SK-N-SH (cell line): ENCODE results near the gene CAMK2N1. TPM values are rescaled to one million over a fixed set of nuclear protein-coding genes. Genes with fewer than 3 reads are reported as not detected.

Source experiments
- CTCF ChIA-PET: fragments of 300-600, 350-600 bp; formaldehyde crosslinking; extraction: SDS; loops from one replicate; lab custom pipeline; 2021; lab: Yijun Ruan, JAX
- POLR2A ChIA-PET: fragments of 350-600 bp; sonication (Branson Sonifier 250); formaldehyde crosslinking; extraction: SDS; loops from one replicate; lab custom pipeline; 2020; ENCODE audit warnings: antibody characterized with exemption, inconsistent platforms; lab: Yijun Ruan, JAX
- DNase-seq: peaks from one replicate; pipeline ENCODE4 v3.0.0; 2012
- H2AFZ ChIP-seq: fragments of 200-600 bp; sonication (generic); 2 replicates; pipeline ENCODE4 v1.8.1; 2016; ENCODE audit warnings: antibody characterized with exemption, mild to moderate bottlenecking, low read depth
- H3F3A ChIP-seq: fragments of 200-600 bp; sonication (generic); replicated peaks from 2 replicates; pipeline ENCODE3; 2016; ENCODE audit warnings: antibody characterized with exemption, mild to moderate bottlenecking; ENCODE audit not compliant: insufficient read depth
- H3K27ac ChIP-seq, 2 experiments: fragments of 200-500 bp in 1 of 2; fragments of 200-600 bp in 1 of 2; sonication (Bioruptor generic) in 1 of 2; sonication (generic), shearing (Covaris generic) in 1 of 2; 2 replicates each; pipeline versions ENCODE4 v1.5.1 to v1.6.1; 2014 to 2016; ENCODE audit warnings: low read depth in 2 of 2, inconsistent platforms in 1 of 2, low read length in 1 of 2, mild to moderate bottlenecking in 1 of 2, mixed read lengths in 1 of 2
- H3K27me3 ChIP-seq: fragments of 200-600 bp; sonication (generic), shearing (Covaris generic); 2 replicates; pipeline ENCODE4 v1.6.1; 2016; ENCODE audit warnings: mixed run types; ENCODE audit not compliant: insufficient read depth
- H3K36me3 ChIP-seq, 2 experiments: fragments of 200-500 bp in 1 of 2; fragments of 200-600 bp in 1 of 2; sonication (Bioruptor generic) in 1 of 2; sonication (generic) in 1 of 2; replicated peaks in 1 of 2; 2 replicates each; pipeline versions ENCODE3 to v1.5.1; 2014 to 2016; ENCODE audit warnings: low read length in 1 of 2, mild to moderate bottlenecking in 1 of 2; ENCODE audit not compliant: insufficient read depth in 2 of 2, control insufficient read depth in 1 of 2
- H3K4me1 ChIP-seq, 2 experiments: fragments of 200-500 bp in 1 of 2; fragments of 200-600 bp in 1 of 2; sonication (Bioruptor generic) in 1 of 2; sonication (generic), shearing (Covaris generic) in 1 of 2; 2 replicates each; pipeline versions ENCODE4 v1.5.1 to v1.6.1; 2014 to 2016; ENCODE audit warnings: low read depth in 1 of 2, low read length in 1 of 2, mixed run types in 1 of 2; ENCODE audit not compliant: insufficient read depth in 2 of 2, control insufficient read depth in 1 of 2
- H3K4me2 ChIP-seq: fragments of 200-600 bp; sonication (generic), shearing (Covaris generic); 2 replicates; pipeline ENCODE4 v1.6.1; 2017; ENCODE audit warnings: mixed run types
- H3K4me3 ChIP-seq, 2 experiments: fragments of 200-500 bp in 1 of 2; fragments of 200-600 bp in 1 of 2; sonication (Bioruptor generic) in 1 of 2; sonication (generic), shearing (Covaris generic) in 1 of 2; 2 replicates each; pipeline versions ENCODE4 v1.5.1 to v1.8.1; 2014 to 2016; ENCODE audit warnings: low read depth in 2 of 2, inconsistent platforms in 1 of 2, low read length in 1 of 2, mild to moderate bottlenecking in 1 of 2, mixed read lengths in 1 of 2, moderate library complexity in 1 of 2
- H3K79me2 ChIP-seq: fragments of 200-600 bp; sonication (generic); 2 replicates; pipeline ENCODE4 v1.8.1; 2017; ENCODE audit warnings: mild to moderate bottlenecking; ENCODE audit not compliant: insufficient read depth
- H3K9ac ChIP-seq: fragments of 200-600 bp; sonication (generic); 2 replicates; pipeline ENCODE4 v1.6.1; 2017; ENCODE audit warnings: mixed run types
- H3K9me2 ChIP-seq: fragments of 200-600 bp; sonication (generic); 2 replicates; pipeline ENCODE4 v1.6.1; 2017; ENCODE audit warnings: mixed run types
- H3K9me3 ChIP-seq: fragments of 200-600 bp; sonication (generic); 2 replicates; pipeline ENCODE4 v1.6.1; 2017; ENCODE audit warnings: mixed run types, mild to moderate bottlenecking, moderate library complexity
- H4K20me1 ChIP-seq: fragments of 200-600 bp; sonication (generic); 2 replicates; pipeline ENCODE4 v1.6.1; 2017; ENCODE audit warnings: mild to moderate bottlenecking, mixed run types; ENCODE audit not compliant: insufficient read depth
- CHD2 ChIP-seq: fragments of 150-350 bp; IDR thresholded peaks from 2 replicates; pipeline ENCODE4 v1.6.1; 2018; ENCODE audit warnings: low read length; ENCODE audit not compliant: partially characterized antibody
- ELF1 ChIP-seq: IDR thresholded peaks from 2 replicates; pipeline ENCODE4 v1.4.0; 2012
- EZH2phosphoT487 ChIP-seq: fragments of 200-600 bp; sonication (generic); IDR thresholded peaks from 2 replicates; pipeline ENCODE4 v1.6.1; 2017; ENCODE audit warnings: low read depth, mixed run types, mild to moderate bottlenecking, antibody characterized with exemption, moderate library complexity, borderline replicate concordance
- FOXJ3 ChIP-seq: sonication (generic); formaldehyde crosslinking; IDR thresholded peaks from 2 replicates; pipeline ENCODE4 v1.5.1; 2020; ENCODE audit warnings: mild to moderate bottlenecking, missing genetic modification reagents
- FOXM1 ChIP-seq: IDR thresholded peaks from 2 replicates; pipeline ENCODE4 v1.4.0; 2012; ENCODE audit warnings: low read depth, mild to moderate bottlenecking
- GABPA ChIP-seq: IDR thresholded peaks from 2 replicates; pipeline ENCODE4 v1.4.0; 2012; ENCODE audit warnings: low read depth, mild to moderate bottlenecking
- GATA2 ChIP-seq: sonication (generic); formaldehyde crosslinking; IDR thresholded peaks from 2 replicates; pipeline ENCODE4 v1.5.0; 2020; ENCODE audit warnings: mild to moderate bottlenecking, missing genetic modification reagents
- JUND ChIP-seq: IDR thresholded peaks from 2 replicates; pipeline ENCODE4 v1.4.0; 2012
- MAX ChIP-seq: IDR thresholded peaks from 2 replicates; pipeline ENCODE4 v1.4.0; 2012; ENCODE audit warnings: low read depth
- MEF2A ChIP-seq: IDR thresholded peaks from 2 replicates; pipeline ENCODE4 v1.4.0; 2012; ENCODE audit warnings: low read depth, borderline replicate concordance
- NFIC ChIP-seq: IDR thresholded peaks from 2 replicates; pipeline ENCODE4 v1.4.0; 2012; ENCODE audit warnings: borderline replicate concordance
- POLR2AphosphoS5 ChIP-seq: IDR thresholded peaks from 2 replicates; pipeline ENCODE4 v1.6.1; 2012; ENCODE audit warnings: low read depth, low read length
- RAD21 ChIP-seq: IDR thresholded peaks from 2 replicates; pipeline ENCODE4 v1.6.1; 2012; ENCODE audit warnings: mild to moderate bottlenecking, low read length
- RCOR1 ChIP-seq: fragments of 150-350 bp; IDR thresholded peaks from 2 replicates; pipeline ENCODE4 v1.6.1; 2017; ENCODE audit warnings: antibody characterized with exemption, low read length
- REST ChIP-seq: IDR thresholded peaks from 2 replicates; pipeline ENCODE4 v1.6.1; 2012; ENCODE audit warnings: mild to moderate bottlenecking, low read depth, low read length, moderate library complexity
- RFX5 ChIP-seq: IDR thresholded peaks from 2 replicates; pipeline ENCODE4 v1.6.1; 2012; ENCODE audit warnings: mild to moderate bottlenecking, improper control_type of control experiment, low read length
- RXRA ChIP-seq: IDR thresholded peaks from 2 replicates; pipeline ENCODE4 v1.4.0; 2012; ENCODE audit warnings: low read depth, mild to moderate bottlenecking, borderline replicate concordance
- SIN3A ChIP-seq: IDR thresholded peaks from 2 replicates; pipeline ENCODE4 v1.6.1; 2012; ENCODE audit warnings: low read depth, mild to moderate bottlenecking, low read length, moderate library complexity, borderline replicate concordance
- TAF1 ChIP-seq: IDR thresholded peaks from 2 replicates; pipeline ENCODE4 v1.6.1; 2012; ENCODE audit warnings: low read depth, mild to moderate bottlenecking, low read length, moderate library complexity, borderline replicate concordance
- TEAD4 ChIP-seq: IDR thresholded peaks from 2 replicates; pipeline ENCODE4 v1.4.0; 2012; ENCODE audit warnings: mild to moderate bottlenecking, borderline replicate concordance; ENCODE audit not compliant: insufficient read depth
- USF1 ChIP-seq: IDR thresholded peaks from 2 replicates; pipeline ENCODE4 v1.4.0; 2012; ENCODE audit warnings: low read depth, borderline replicate concordance
- WGBS: methylation state at CpG from one replicate; pipeline ENCODE4 v1.1.6; 2017; ENCODE audit warnings: low lambda C conversion rate; 5-methylcytosine and 5-hydroxymethylcytosine counted together
- polyA plus RNA-seq, 3 experiments: library from polyadenylated mRNA; depleted of rRNA; stranded (reverse); fragments of >200 nt; gene quantifications; 2 replicates each; pipeline ENCODE4 v1.2.3, GENCODE V29; 2012

The CAMK2N1 gene
- polyA plus RNA-seq, 1 of the 3 experiments (the other 2 are of a cell fraction): 5.3 TPM

- no peaks in the 10 kb centered on the region for H3K79me2 ChIP-seq
- no peaks in the 10 kb centered on the region for H3K9me2 ChIP-seq
- peaks cover 0 to 3% of the 10 kb centered on the region in 2 experiments; a peak in 1 of 4 replicates for H3K4me1 ChIP-seq
- H3K27me3 ChIP-seq: no peaks in the 10 kb centered on the region; the same call in 1 of the 2 replicates
- WGBS: 40% methylated on average over 3 of the region's 3 CpGs
- POLR2A ChIA-PET: no interaction called here
- TF ChIP-seq USF1 (no peak), NFIC (no peak), CHD2 (no peak), MAX (no peak), POLR2AphosphoS5 (no peak), TEAD4 (no peak), MEF2A (no peak), RAD21 (no peak), GATA2 (CRISPR knock-in tag) (no peak), RFX5 (no peak), SIN3A (no peak), RXRA (no peak), ELF1 (no peak), TAF1 (no peak), FOXM1 (no peak), EZH2phosphoT487 (no peak)
- no peak for DNase-seq
- no peak overlapping the region for H3K4me2 ChIP-seq
- H3K27ac ChIP-seq: no peak overlapping the region
- no peaks in the 10 kb centered on the region for H3K9me3 ChIP-seq
- CTCF ChIA-PET: interaction anchor here (1.0 to 1.9 kb wide), 3 partner anchors 11 to 250 kb away, joined by 3 to 4 read pairs (median 3); no protein-coding TSS in a partner anchor
- H3K36me3 ChIP-seq: no peaks in the 10 kb centered on the region
- H4K20me1 ChIP-seq: no peaks in the 10 kb centered on the region
- no peak overlapping the region for H3K9ac ChIP-seq
- no peaks in the 10 kb centered on the region for H3F3A ChIP-seq
- H2AFZ ChIP-seq: no peak overlapping the region
- no peak overlapping the region for H3K4me3 ChIP-seq
These were observed 23.6 kb downstream of the CAMK2N1 start for GRCh38 chr1:20462397-20462796.

- Histone ChIP-seq H3K4me2 (no peak overlapping the region), H4K20me1 (no peaks in the 10 kb centered on the region), H3K9me2 (no peaks in the 10 kb centered on the region), H3K79me2 (no peaks in the 10 kb centered on the region), H3F3A (no peaks in the 10 kb centered on the region), H3K27me3 (no peaks in the 10 kb centered on the region; the same call in 1 of the 2 replicates), H3K9ac (no peak overlapping the region), H3K27ac (no peak overlapping the region), H3K36me3 (no peaks in the 10 kb centered on the region), H2AFZ (no peak overlapping the region), H3K4me3 (no peak overlapping the region), H3K4me1 (no peaks in the 10 kb centered on the region), H3K9me3 (no peaks in the 10 kb centered on the region)
- 62% methylated on average over 2 of the region's 2 CpGs for WGBS
- DNase-seq: no peak
- POLR2A ChIA-PET: no interaction called here
- CTCF ChIA-PET: interaction anchor here (0.9 to 1.3 kb wide), 4 partner anchors 11 to 245 kb away, joined by 3 to 6 read pairs (median 4); no protein-coding TSS in a partner anchor
- no peak for TF ChIP-seq GABPA
- no peak for TF ChIP-seq MEF2A
- no peak for TF ChIP-seq JUND
- TF ChIP-seq FOXJ3 (CRISPR knock-in tag): no peak
- TF ChIP-seq FOXM1: no peak
- no peak for TF ChIP-seq RAD21
- TF ChIP-seq REST: no peak
- no peak for TF ChIP-seq RCOR1
- no peak for TF ChIP-seq TEAD4
These were observed 27.3 kb downstream of the CAMK2N1 start for GRCh38 chr1:20458717-20459116.
